H1 (cell line): ENCODE measurements around the gene HOXD1. TPM values are rescaled to one million over a fixed set of nuclear protein-coding genes. Genes with fewer than 3 reads are reported as not detected.

Source experiments
- USF2 ChIP-seq: IDR thresholded peaks from 2 replicates; pipeline ENCODE4 v1.6.1; 2011; ENCODE audit warnings: low read length, improper control_type of control experiment
- polyA plus RNA-seq, 7 experiments: library from polyadenylated mRNA; depleted of rRNA in 3 of 7; stranded (reverse) in 5 of 7; unstranded in 2 of 7; fragments of >200 nt in 5 of 7; fragments of 200-250 nt in 2 of 7; gene quantifications; 1 replicate in 5 of 7; 2 replicates in 1 of 7; 4 replicates in 1 of 7; pipeline versions ENCODE4 v1.2.1 to v1.2.3, GENCODE V29; 2011 to 2013; ENCODE audit warnings: missing spikeins in 2 of 7, mixed read lengths in 2 of 7
- total RNA-seq: library from RNA; stranded (reverse); fragmentation: NEBNext Ultra II Directional; extraction: Animal tissue kit (Norgen Biotek cat#: 25700); gene quantifications from 2 replicates; pipeline ENCODE4 v1.2.1, GENCODE V29; 2021

Gene HOXD1
- total and polyA plus RNA-seq, 2 of the 8 experiments (the other 6 are each of a cell fraction or from before 2014, with no cell fraction given), result 0.03 TPM; not detected in 1

GRCh38 chr2:176189681-176190641, 1.5 kb downstream of the HOXD1 start (continued):
- TF ChIP-seq USF2, result no peak
